PC-3 (cell line): ENCODE measurements around the gene PCNX2. TPM values are rescaled to one million over a fixed set of nuclear protein-coding genes. Genes with fewer than 3 reads are reported as not detected.

ENCODE experiments used
- ATAC-seq: fragments of 200-7000 bp; cut with Tn5 transposase; 2 replicates; pipeline ENCODE4 v1.9.1; 2020; ENCODE audit warnings: mild to moderate bottlenecking, moderate library complexity
- BruUV-seq: library from RNA; stranded (reverse); fragments of 400-500 nt; replicated peaks from 2 replicates; lab custom pipeline; 2021; lab: Mats Ljungman, UMichigan
- CTCF ChIA-PET: fragments of 300-600 bp; sonication (Branson Sonifier 250); formaldehyde crosslinking; loops from one replicate; lab custom pipeline; 2022; ENCODE audit warnings: antibody characterized with exemption; lab: Charles Lee
- POLR2A ChIA-PET: fragments of 300-600 bp; sonication (Branson Sonifier 250); formaldehyde crosslinking; loops from one replicate; lab custom pipeline; 2022; ENCODE audit warnings: antibody characterized with exemption; ENCODE audit not compliant: unreplicated experiment; lab: Charles Lee
- DNase-seq: peaks from one replicate; pipeline ENCODE4 v3.0.0-alpha.2; 2015
- H2AFZ ChIP-seq: fragments of 300-600 bp; sonication (generic); 2 replicates; pipeline ENCODE4 v1.6.0; 2016; ENCODE audit warnings: antibody characterized with exemption, low read length
- H3F3A ChIP-seq: fragments of 300-600 bp; sonication (generic); one replicate; pipeline ENCODE4 v1.6.0; 2017; ENCODE audit warnings: antibody characterized with exemption, low read length, control low read depth, mild to moderate bottlenecking; ENCODE audit not compliant: unreplicated experiment
- H3K27ac ChIP-seq: fragments of 300-600 bp; sonication (generic); 2 replicates; pipeline ENCODE4 v1.5.1; 2016; ENCODE audit warnings: mild to moderate bottlenecking, low read length
- H3K27me3 ChIP-seq: fragments of 300-600 bp; sonication (generic); 2 replicates; pipeline ENCODE4 v1.6.1; 2016; ENCODE audit warnings: low read length, mixed read lengths
- H3K36me3 ChIP-seq: fragments of 300-600 bp; sonication (generic); 2 replicates; pipeline ENCODE4 v1.6.1; 2016; ENCODE audit warnings: low read depth, mixed run types, low read length, mixed read lengths
- H3K4me1 ChIP-seq: fragments of 300-600 bp; sonication (generic); 2 replicates; pipeline ENCODE4 v1.5.1; 2016; ENCODE audit warnings: low read length; ENCODE audit not compliant: insufficient read depth
- H3K4me2 ChIP-seq: fragments of 300-600 bp; sonication (generic); 2 replicates; pipeline ENCODE4 v1.6.0; 2016; ENCODE audit warnings: low read length
- H3K4me3 ChIP-seq: fragments of 300-600 bp; sonication (generic); 2 replicates; pipeline ENCODE4 v1.5.1; 2016; ENCODE audit warnings: mild to moderate bottlenecking, low read length, mixed read lengths
- H3K79me2 ChIP-seq: fragments of 300-600 bp; sonication (generic); 2 replicates; pipeline ENCODE4 v1.6.1; 2017; ENCODE audit warnings: low read length, mixed read lengths
- H3K9ac ChIP-seq: fragments of 300-600 bp; sonication (generic); 2 replicates; pipeline ENCODE4 v1.6.0; 2016; ENCODE audit warnings: mild to moderate bottlenecking, low read length
- H3K9me2 ChIP-seq: fragments of 300-600 bp; sonication (generic); replicated peaks from 2 replicates; pipeline ENCODE4 v1.6.1; 2016; ENCODE audit warnings: mixed run types, low read length, mixed read lengths
- H3K9me3 ChIP-seq: fragments of 300-600 bp; sonication (generic); 2 replicates; pipeline ENCODE4 v1.6.1; 2016; ENCODE audit warnings: low read length, mixed read lengths
- H4K20me1 ChIP-seq: fragments of 300-600 bp; sonication (generic); 2 replicates; pipeline ENCODE4 v1.6.1; 2016; ENCODE audit warnings: low read length, mixed read lengths
- EZH2 ChIP-seq: fragments of 300-600 bp; sonication (generic); IDR thresholded peaks from one replicate; pipeline ENCODE4 v1.6.1; 2017; ENCODE audit warnings: antibody characterized with exemption, mild to moderate bottlenecking, low read length; ENCODE audit not compliant: unreplicated experiment
- EZH2phosphoT487 ChIP-seq: fragments of 300-600 bp; sonication (generic); IDR thresholded peaks from 2 replicates; pipeline ENCODE4 v1.6.1; 2018; ENCODE audit warnings: mild to moderate bottlenecking, antibody characterized with exemption, low read length, borderline replicate concordance
- intact Hi-C: fragments of 100-400 bp; cut with micrococcal nuclease; formaldehyde crosslinking; loops from 2 replicates; pipeline ENCODE4 v1.9.0; 2023
- total RNA-seq: library from RNA; depleted of rRNA; stranded (reverse); fragments of >200 nt; gene quantifications from 2 replicates; pipeline ENCODE4 v1.2.3, GENCODE V29; 2014
- TF ChIP-seq, protein P1 (sequence below): fragments of 300-600 bp; sonication (generic); conservative IDR thresholded peaks from 2 replicates; pipeline ENCODE4 v1.5.1; 2017; ENCODE audit warnings: antibody characterized with exemption, low read depth, mild to moderate bottlenecking, low read length

PCNX2 gene
- total RNA-seq, 1 experiment from 2014 or later = 17.3 TPM

DNA sequence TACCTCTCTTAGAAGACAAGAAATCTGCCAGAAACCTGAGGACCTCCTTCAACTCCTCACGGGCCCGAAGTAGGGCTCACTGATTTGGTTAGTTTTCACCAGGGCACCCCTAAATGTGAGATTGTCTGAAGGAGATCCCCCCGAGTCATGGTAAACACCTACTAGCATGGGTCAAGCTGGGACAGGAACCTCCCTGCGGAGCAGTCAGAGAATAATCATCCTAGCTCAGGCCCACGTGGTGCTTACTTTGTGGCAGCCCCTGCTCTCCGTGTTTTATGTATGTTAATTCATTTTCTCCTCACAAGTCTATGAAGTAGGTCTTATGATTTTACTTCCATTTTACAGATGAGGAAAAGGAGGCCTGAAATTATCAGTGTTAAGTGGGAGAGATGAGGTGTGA lies 206.9 kb downstream of the PCNX2 start:
- Histone ChIP-seq H3K9me3 (no peaks in the 10 kb centered on the region), H2AFZ (no peak overlapping the region), H3K79me2 (no peaks in the 10 kb centered on the region), H3K4me3 (no peak overlapping the region), H3K4me2 (no peak overlapping the region), H3K27ac (no peak overlapping the region), H3K27me3 (no peaks in the 10 kb centered on the region), H3K36me3 (0 out of 2 replicates have a peak, but pooled peaks cover 7% of the 10 kb centered on the region), H3K9me2 (no peaks in the 10 kb centered on the region), H3K4me1 (peaks cover 34% of the 10 kb centered on the region), H3K9ac (no peak overlapping the region), H3F3A (peaks cover 4% of the 10 kb centered on the region), H4K20me1 (no peaks in the 10 kb centered on the region)
- ChIA-PET CTCF (no interaction called here), POLR2A (no interaction called here)
- intact Hi-C loops = no loop called here
- DNase-seq = no peak
- TF ChIP-seq EZH2phosphoT487 (no peak), EZH2 (no peak)
- TF ChIP-seq, protein P1, sequence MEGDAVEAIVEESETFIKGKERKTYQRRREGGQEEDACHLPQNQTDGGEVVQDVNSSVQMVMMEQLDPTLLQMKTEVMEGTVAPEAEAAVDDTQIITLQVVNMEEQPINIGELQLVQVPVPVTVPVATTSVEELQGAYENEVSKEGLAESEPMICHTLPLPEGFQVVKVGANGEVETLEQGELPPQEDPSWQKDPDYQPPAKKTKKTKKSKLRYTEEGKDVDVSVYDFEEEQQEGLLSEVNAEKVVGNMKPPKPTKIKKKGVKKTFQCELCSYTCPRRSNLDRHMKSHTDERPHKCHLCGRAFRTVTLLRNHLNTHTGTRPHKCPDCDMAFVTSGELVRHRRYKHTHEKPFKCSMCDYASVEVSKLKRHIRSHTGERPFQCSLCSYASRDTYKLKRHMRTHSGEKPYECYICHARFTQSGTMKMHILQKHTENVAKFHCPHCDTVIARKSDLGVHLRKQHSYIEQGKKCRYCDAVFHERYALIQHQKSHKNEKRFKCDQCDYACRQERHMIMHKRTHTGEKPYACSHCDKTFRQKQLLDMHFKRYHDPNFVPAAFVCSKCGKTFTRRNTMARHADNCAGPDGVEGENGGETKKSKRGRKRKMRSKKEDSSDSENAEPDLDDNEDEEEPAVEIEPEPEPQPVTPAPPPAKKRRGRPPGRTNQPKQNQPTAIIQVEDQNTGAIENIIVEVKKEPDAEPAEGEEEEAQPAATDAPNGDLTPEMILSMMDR = no peak
- BruUV-seq = no TSS peak
- no peak for ATAC-seq

DNA sequence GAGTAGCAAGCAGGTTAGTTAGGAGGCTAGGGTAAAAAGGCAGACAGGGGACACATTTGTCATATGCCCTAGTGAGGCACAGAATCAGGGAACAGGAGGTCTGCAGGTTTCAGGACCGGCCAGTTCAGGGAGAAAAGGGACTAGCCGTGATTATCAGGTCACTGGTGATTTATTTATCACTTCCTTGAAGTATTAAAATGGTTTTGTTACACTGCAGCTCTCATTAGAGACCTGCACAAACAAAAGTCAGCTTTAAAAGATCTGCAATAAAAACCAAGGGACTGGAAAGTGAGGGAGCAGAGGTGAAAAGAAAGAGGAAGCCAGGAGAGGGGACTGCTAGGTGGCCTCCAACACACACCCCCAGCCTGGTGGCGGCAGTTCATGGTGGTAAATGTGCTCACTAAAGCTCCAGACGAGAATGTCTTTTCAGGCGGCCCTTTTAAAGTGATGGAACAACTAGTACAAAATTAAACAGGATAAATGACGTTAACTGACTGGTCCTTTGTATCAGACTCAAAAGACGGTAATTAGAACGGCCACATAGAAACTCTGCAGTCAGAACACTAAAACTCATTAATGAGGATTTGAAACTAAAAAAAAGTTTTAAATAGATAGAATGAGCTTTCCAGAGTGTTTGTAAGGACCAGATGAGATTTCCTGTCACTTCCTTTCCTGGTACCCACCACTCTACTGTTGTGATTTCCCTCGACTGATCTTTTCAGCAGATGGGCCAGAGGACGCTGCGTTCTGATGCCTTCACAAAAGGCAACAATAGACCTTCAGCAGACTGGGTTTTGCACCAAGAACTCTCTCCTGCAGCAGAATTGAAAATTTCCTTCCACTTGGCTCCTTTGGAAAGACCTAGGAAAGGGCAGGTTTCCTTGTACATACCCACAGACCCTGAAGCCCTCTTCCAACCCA lies 208.3 kb downstream of the PCNX2 start:
- Histone ChIP-seq H3K4me1 (peaks cover 43% of the 10 kb centered on the region), H3K4me3 (no peak overlapping the region), H3K9me3 (no peaks in the 10 kb centered on the region), H3K4me2 (no peak overlapping the region), H2AFZ (no peak overlapping the region), H3K27me3 (no peaks in the 10 kb centered on the region), H3K79me2 (no peaks in the 10 kb centered on the region), H3K27ac (peak overlapping the region; percentile 61), H3F3A (peaks cover 4% of the 10 kb centered on the region), H3K9ac (no peak overlapping the region), H4K20me1 (no peaks in the 10 kb centered on the region), H3K36me3 (0 out of 2 replicates have a peak, but pooled peaks cover 7% of the 10 kb centered on the region), H3K9me2 (no peaks in the 10 kb centered on the region)
- ATAC-seq (no peak), DNase-seq (no peak)
- intact Hi-C loops = no loop called here
- ChIA-PET CTCF (no interaction called here), POLR2A (no interaction called here)
- no TSS peak for BruUV-seq
- no peak for TF ChIP-seq EZH2
- no peak for TF ChIP-seq EZH2phosphoT487
- TF ChIP-seq, protein P1 = no peak

DNA sequence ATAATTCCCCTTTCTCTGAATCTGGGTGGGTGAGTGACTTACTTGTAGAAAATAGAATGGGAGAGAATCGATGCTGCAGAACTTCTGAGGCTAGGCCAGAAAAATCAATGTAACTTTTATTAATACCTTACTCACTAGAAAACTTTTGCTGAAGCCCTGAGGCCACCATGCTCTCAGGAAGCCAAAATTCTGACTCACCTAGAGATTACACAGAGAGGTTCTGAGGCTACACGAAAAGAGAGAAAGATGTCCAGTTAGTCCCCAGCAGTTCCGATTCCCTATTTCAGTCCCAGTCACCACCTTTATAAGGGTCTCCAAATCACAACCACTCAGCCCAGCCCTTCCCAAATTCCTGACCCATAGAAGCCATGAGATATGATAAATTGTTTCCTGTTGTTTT lies 210.0 kb downstream of the PCNX2 start:
- DNase-seq (peak; percentile 96), ATAC-seq (peak; percentile 91)
- peak overlapping the region; percentile 70 for H3K4me2 ChIP-seq
- BruUV-seq = no TSS peak
- peak overlapping the region; percentile 8; the same call in 1 of the 2 replicates for H3K4me3 ChIP-seq
- H3K79me2 ChIP-seq = no peaks in the 10 kb centered on the region
- no peaks in the 10 kb centered on the region for H3K27me3 ChIP-seq
- no peaks in the 10 kb centered on the region for H3K9me3 ChIP-seq
- POLR2A ChIA-PET = no interaction called here
- CTCF ChIA-PET = no interaction called here
- 0 out of 2 replicates have a peak, but pooled peaks cover 5% of the 10 kb centered on the region for H3K36me3 ChIP-seq
- H3K9me2 ChIP-seq = no peaks in the 10 kb centered on the region
- intact Hi-C loops = loop anchor here (2.0 kb wide), 1 partner anchor 27 kb away; no protein-coding TSS in a partner anchor
- H2AFZ ChIP-seq = peak overlapping the region; percentile 27; the same call in 1 of the 2 replicates
- TF ChIP-seq, protein P1 = no peak
- TF ChIP-seq EZH2phosphoT487 (no peak), EZH2 (no peak)
- H3F3A ChIP-seq = peaks cover 4% of the 10 kb centered on the region
- H3K9ac ChIP-seq = peak overlapping the region; percentile 64
- peaks cover 53% of the 10 kb centered on the region for H3K4me1 ChIP-seq
- peak overlapping the region; percentile 93 for H3K27ac ChIP-seq
- no peaks in the 10 kb centered on the region for H4K20me1 ChIP-seq
